Measurements from ENCODE around the gene TMEM117. TPM values are rescaled to one million over a fixed set of nuclear protein-coding genes. Genes with fewer than 3 reads are reported as not detected.
"Not testable (repeated sequence)": the region's sequence is repeated elsewhere in the genome, so short reads cannot be mapped to it uniquely, and the experiment has no call there.

The TMEM117 gene
- total and polyA plus RNA-seq, 4 experiments from 2014 or later: 3.0 to 4.7 (median 3.8) TPM

DNA sequence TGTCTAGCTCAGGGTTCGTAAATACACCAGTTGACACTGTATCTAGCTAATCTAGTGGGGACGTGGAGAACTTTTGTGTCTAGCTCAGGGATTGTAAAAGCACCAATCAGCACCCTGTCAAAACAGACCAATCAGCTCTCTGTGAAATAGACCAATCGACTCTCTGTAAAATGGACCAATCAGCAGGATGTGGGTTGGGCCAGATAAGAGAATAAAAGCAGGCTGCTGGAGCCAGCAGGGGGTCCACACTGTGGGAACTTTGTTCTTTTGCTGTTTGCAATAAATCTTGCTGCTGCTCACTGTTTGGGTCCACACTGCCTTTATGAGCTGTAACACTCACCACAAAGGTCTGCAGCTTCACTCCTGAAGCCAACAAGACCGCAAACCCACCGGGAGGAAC lies 28.7 kb downstream of the TMEM117 start:
- POLR2A ChIA-PET (ENCODE audit: partially characterized antibody); H3K27ac Mint-ChIP-seq; H3K36me3 ChIP-seq (ENCODE audit: insufficient read depth, low read length); H3K4me3 ChIP-seq (ENCODE audit: low read length in 2 of 2); H3K9me3 ChIP-seq (ENCODE audit: control insufficient read depth in 1 of 2, low read length in 2 of 2); H3K9me3 Mint-ChIP-seq; DNase-seq; intact Hi-C loops (cut with micrococcal nuclease); H3K4me1 ChIP-seq (ENCODE audit: insufficient read depth, low read length); H3K4me3 Mint-ChIP-seq; CTCF ChIA-PET (ENCODE audit: partially characterized antibody); H3K27ac ChIP-seq (ENCODE audit: low read depth, low read length); H3K27me3 ChIP-seq (ENCODE audit: insufficient read depth, low read length); H3K27me3 Mint-ChIP-seq; H3K36me3 Mint-ChIP-seq; H3K4me1 Mint-ChIP-seq: not testable (repeated sequence)

- Histone ChIP-seq H3K9me3 (ENCODE audit: control insufficient read depth in 1 of 2, low read length in 2 of 2) (no peaks in the 10 kb centered on the region), H3K36me3 (ENCODE audit: insufficient read depth, low read length) (no peaks in the 10 kb centered on the region), H3K27me3 (ENCODE audit: insufficient read depth, low read length) (no peaks in the 10 kb centered on the region), H3K4me1 (ENCODE audit: insufficient read depth, low read length) (no peaks in the 10 kb centered on the region), H3K27ac (ENCODE audit: low read depth, low read length) (no peak overlapping the region), H3K4me3 (ENCODE audit: low read length in 2 of 2) (no peak overlapping the region)
- no peaks in the 10 kb centered on the region for H3K27me3 Mint-ChIP-seq
- H3K27ac Mint-ChIP-seq: no peak overlapping the region
- H3K4me1 Mint-ChIP-seq: peaks cover 0 to 3% (median under 1%) of the 10 kb centered on the region in 4 donors
- ChIA-PET POLR2A (ENCODE audit: partially characterized antibody) (no interaction called here), CTCF (ENCODE audit: partially characterized antibody) (no interaction called here)
- no peaks in the 10 kb centered on the region for H3K9me3 Mint-ChIP-seq
- DNase-seq: no peak
- no peak overlapping the region for H3K4me3 Mint-ChIP-seq
- intact Hi-C loops (cut with micrococcal nuclease): no loop called here
- H3K36me3 Mint-ChIP-seq: no peaks in the 10 kb centered on the region
Observed at GRCh38 chr12:43869184-43869583, 33.3 kb downstream of the TMEM117 start.

DNA sequence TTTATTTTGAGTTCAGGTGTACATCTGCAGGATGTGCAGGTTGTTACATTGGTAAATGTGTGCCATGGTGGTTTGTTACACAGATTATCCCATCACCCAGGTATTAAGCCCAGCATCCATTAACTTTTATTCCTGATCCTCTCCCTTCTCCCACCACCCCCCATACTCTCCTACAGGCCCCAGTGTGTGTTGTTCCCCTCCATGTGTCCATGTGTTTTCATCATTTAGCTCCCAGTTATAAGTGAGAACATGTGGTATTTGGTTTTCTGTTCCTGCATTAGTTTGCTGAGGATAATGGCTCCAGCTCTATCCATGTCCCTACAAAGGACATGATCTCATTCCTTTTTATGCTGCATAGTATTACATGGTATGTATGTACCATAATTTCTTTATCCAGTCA lies 33.9 kb downstream of the TMEM117 start:
- H3K9me3 Mint-ChIP-seq; H3K27me3 Mint-ChIP-seq; H3K4me3 ChIP-seq (ENCODE audit: low read length in 2 of 2); H3K36me3 Mint-ChIP-seq; POLR2A ChIA-PET (ENCODE audit: partially characterized antibody); CTCF ChIA-PET (ENCODE audit: partially characterized antibody); H3K4me1 ChIP-seq (ENCODE audit: insufficient read depth, low read length); H3K27me3 ChIP-seq (ENCODE audit: insufficient read depth, low read length); H3K4me3 Mint-ChIP-seq; H3K4me1 Mint-ChIP-seq; H3K9me3 ChIP-seq (ENCODE audit: control insufficient read depth in 1 of 2, low read length in 2 of 2); intact Hi-C loops (cut with micrococcal nuclease); DNase-seq; H3K27ac ChIP-seq (ENCODE audit: low read depth, low read length); H3K36me3 ChIP-seq (ENCODE audit: insufficient read depth, low read length): not testable (repeated sequence)
- H3K27ac Mint-ChIP-seq: peak overlapping the region in 2 of 7 donors; percentile 33 to 72

DNA sequence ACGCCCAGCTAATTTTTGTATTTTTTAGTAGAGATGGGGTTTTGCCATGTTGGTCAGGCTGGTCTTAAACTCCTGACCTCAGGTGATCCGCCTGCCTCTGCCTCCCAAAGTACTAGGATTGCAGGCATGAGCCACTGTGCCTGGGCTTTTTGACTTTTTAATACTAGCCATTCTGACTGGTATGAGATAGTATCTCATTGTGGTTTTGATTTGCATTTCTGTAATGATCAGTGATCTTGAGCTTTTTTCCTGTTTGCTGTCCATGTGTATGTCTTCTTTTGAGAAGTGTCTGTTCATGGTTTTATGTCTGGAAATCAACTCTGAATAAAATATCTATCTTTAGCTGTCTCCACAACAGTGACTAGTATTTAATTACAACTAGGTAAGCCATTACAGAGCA lies 35.4 kb downstream of the TMEM117 start:
- H3K9me3 ChIP-seq (ENCODE audit: control insufficient read depth in 1 of 2, low read length in 2 of 2); DNase-seq; H3K4me1 Mint-ChIP-seq; POLR2A ChIA-PET (ENCODE audit: partially characterized antibody); H3K27ac ChIP-seq (ENCODE audit: low read depth, low read length); H3K4me1 ChIP-seq (ENCODE audit: insufficient read depth, low read length); H3K27me3 Mint-ChIP-seq; H3K36me3 Mint-ChIP-seq; H3K27me3 ChIP-seq (ENCODE audit: insufficient read depth, low read length); H3K36me3 ChIP-seq (ENCODE audit: insufficient read depth, low read length); H3K4me3 ChIP-seq (ENCODE audit: low read length in 2 of 2); H3K4me3 Mint-ChIP-seq; intact Hi-C loops (cut with micrococcal nuclease); H3K9me3 Mint-ChIP-seq: not testable (repeated sequence)
- CTCF ChIA-PET (ENCODE audit: partially characterized antibody): interaction anchor here (0.6 to 1.1 kb wide), 2 partner anchors 10 to 1388 kb away, joined by 3 to 4 read pairs; no protein-coding TSS in a partner anchor
- peak overlapping the region in 2 of 7 donors; percentile 8 to 13 for H3K27ac Mint-ChIP-seq

GRCh38 chr12:43872396-43872795 lies 36.5 kb downstream of the TMEM117 start:
- Histone ChIP-seq H3K27ac (ENCODE audit: low read depth, low read length) (no peak overlapping the region), H3K4me3 (ENCODE audit: low read length in 2 of 2) (no peak overlapping the region), H3K27me3 (ENCODE audit: insufficient read depth, low read length) (no peaks in the 10 kb centered on the region), H3K36me3 (ENCODE audit: insufficient read depth, low read length) (no peaks in the 10 kb centered on the region), H3K9me3 (ENCODE audit: control insufficient read depth in 1 of 2, low read length in 2 of 2) (no peaks in the 10 kb centered on the region), H3K4me1 (ENCODE audit: insufficient read depth, low read length) (no peaks in the 10 kb centered on the region)
- H3K4me3 Mint-ChIP-seq: no peak overlapping the region
- intact Hi-C loops (cut with micrococcal nuclease): no loop called here
- H3K27me3 Mint-ChIP-seq: no peaks in the 10 kb centered on the region
- CTCF ChIA-PET (ENCODE audit: partially characterized antibody): interaction anchor here (0.6 to 1.4 kb wide), 2 partner anchors 10 to 54 kb away, joined by 3 to 5 read pairs; no protein-coding TSS in a partner anchor
- H3K9me3 Mint-ChIP-seq: no peaks in the 10 kb centered on the region
- no peak for DNase-seq
- H3K4me1 Mint-ChIP-seq: peaks cover 0 to 3% (median under 1%) of the 10 kb centered on the region in 4 donors
- POLR2A ChIA-PET (ENCODE audit: partially characterized antibody): no interaction called here
- no peak overlapping the region for H3K27ac Mint-ChIP-seq
- no peaks in the 10 kb centered on the region for H3K36me3 Mint-ChIP-seq

GRCh38 chr12:43878050-43878449 lies 42.2 kb downstream of the TMEM117 start:
- H3K9me3 Mint-ChIP-seq: no peaks in the 10 kb centered on the region

GRCh38 chr12:43880547-43880946 lies 44.7 kb downstream of the TMEM117 start:
- no peaks in the 10 kb centered on the region for H3K9me3 Mint-ChIP-seq
- peaks cover 0 to 4% (median 0%) of the 10 kb centered on the region in 4 donors for H3K4me1 Mint-ChIP-seq
- H3K27me3 Mint-ChIP-seq: no peaks in the 10 kb centered on the region
- H3K36me3 ChIP-seq (ENCODE audit: insufficient read depth, low read length): no peaks in the 10 kb centered on the region
- no peaks in the 10 kb centered on the region for H3K9me3 ChIP-seq (ENCODE audit: control insufficient read depth in 1 of 2, low read length in 2 of 2)
- H3K27ac Mint-ChIP-seq: no peak overlapping the region
- ChIA-PET POLR2A (ENCODE audit: partially characterized antibody) (interaction anchor here (0.7 kb wide), 1 partner anchor 75 kb away, joined by 3 read pairs; the partner anchor contains the start of gene TWF1), CTCF (ENCODE audit: partially characterized antibody) (interaction anchor here (1.0 to 4.9 kb wide), 2 partner anchors 74 to 436 kb away, joined by 4 to 40 read pairs; partner anchors contain the start of gene TWF1)
- H3K4me3 Mint-ChIP-seq: no peak overlapping the region
- no peaks in the 10 kb centered on the region for H3K27me3 ChIP-seq (ENCODE audit: insufficient read depth, low read length)
- H3K36me3 Mint-ChIP-seq: no peaks in the 10 kb centered on the region
- H3K4me1 ChIP-seq (ENCODE audit: insufficient read depth, low read length): no peaks in the 10 kb centered on the region
- no peak for DNase-seq
- intact Hi-C loops (cut with micrococcal nuclease): loop anchor here (5.0 kb wide), 3 partner anchors 43 to 1398 kb away; partner anchors contain the start of gene TMEM117
- no peak overlapping the region for H3K4me3 ChIP-seq (ENCODE audit: low read length in 2 of 2)
- H3K27ac ChIP-seq (ENCODE audit: low read depth, low read length): no peak overlapping the region

More at GRCh38 chr12:43878050-43878449, 42.2 kb downstream of the TMEM117 start:
- no peaks in the 10 kb centered on the region for H3K9me3 ChIP-seq (ENCODE audit: control insufficient read depth in 1 of 2, low read length in 2 of 2)
- Mint-ChIP-seq H3K4me1 (peaks cover 0 to 4% (median 0%) of the 10 kb centered on the region in 4 donors), H3K27ac (peak overlapping the region in 1 of 7 donors; percentile 59), H3K36me3 (no peaks in the 10 kb centered on the region), H3K27me3 (no peaks in the 10 kb centered on the region), H3K4me3 (no peak overlapping the region)
- CTCF ChIA-PET (ENCODE audit: partially characterized antibody): interaction anchor here (2.5 kb wide), 1 partner anchor 119 kb away, joined by 7 read pairs; the partner anchor contains the start of genes IRAK4 and PUS7L
- H3K27ac ChIP-seq (ENCODE audit: low read depth, low read length): no peak overlapping the region
- intact Hi-C loops (cut with micrococcal nuclease): no loop called here
- H3K4me3 ChIP-seq (ENCODE audit: low read length in 2 of 2): no peak overlapping the region
- H3K27me3 ChIP-seq (ENCODE audit: insufficient read depth, low read length): no peaks in the 10 kb centered on the region
- POLR2A ChIA-PET (ENCODE audit: partially characterized antibody): no interaction called here
- no peaks in the 10 kb centered on the region for H3K36me3 ChIP-seq (ENCODE audit: insufficient read depth, low read length)
- no peaks in the 10 kb centered on the region for H3K4me1 ChIP-seq (ENCODE audit: insufficient read depth, low read length)
- DNase-seq: no peak
